ENCODE results near the gene ASPG.

Gene ASPG

GRCh38 chr14:104106471-104106991, 21.0 kb downstream of the ASPG start:
- TF ChIP-seq, protein P1, sequence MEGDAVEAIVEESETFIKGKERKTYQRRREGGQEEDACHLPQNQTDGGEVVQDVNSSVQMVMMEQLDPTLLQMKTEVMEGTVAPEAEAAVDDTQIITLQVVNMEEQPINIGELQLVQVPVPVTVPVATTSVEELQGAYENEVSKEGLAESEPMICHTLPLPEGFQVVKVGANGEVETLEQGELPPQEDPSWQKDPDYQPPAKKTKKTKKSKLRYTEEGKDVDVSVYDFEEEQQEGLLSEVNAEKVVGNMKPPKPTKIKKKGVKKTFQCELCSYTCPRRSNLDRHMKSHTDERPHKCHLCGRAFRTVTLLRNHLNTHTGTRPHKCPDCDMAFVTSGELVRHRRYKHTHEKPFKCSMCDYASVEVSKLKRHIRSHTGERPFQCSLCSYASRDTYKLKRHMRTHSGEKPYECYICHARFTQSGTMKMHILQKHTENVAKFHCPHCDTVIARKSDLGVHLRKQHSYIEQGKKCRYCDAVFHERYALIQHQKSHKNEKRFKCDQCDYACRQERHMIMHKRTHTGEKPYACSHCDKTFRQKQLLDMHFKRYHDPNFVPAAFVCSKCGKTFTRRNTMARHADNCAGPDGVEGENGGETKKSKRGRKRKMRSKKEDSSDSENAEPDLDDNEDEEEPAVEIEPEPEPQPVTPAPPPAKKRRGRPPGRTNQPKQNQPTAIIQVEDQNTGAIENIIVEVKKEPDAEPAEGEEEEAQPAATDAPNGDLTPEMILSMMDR (conservative IDR thresholded peaks at IDR 0.05; ENCODE audit: low read depth, low read length): no peak
- H3K4me3 ChIP-seq (ENCODE audit: low read length): no peak overlapping the region
- DNase-seq (ENCODE audit: low read depth): no peak

- no peak for DNase-seq (ENCODE audit: low read depth)
- no peak overlapping the region for H3K4me3 ChIP-seq (ENCODE audit: low read length)
- TF ChIP-seq, protein P1 (conservative IDR thresholded peaks at IDR 0.05; ENCODE audit: low read depth, low read length): no peak
Observed at GRCh38 chr14:104107101-104107581, 21.6 kb downstream of the ASPG start.

- TF ChIP-seq, protein P1 (conservative IDR thresholded peaks at IDR 0.05; ENCODE audit: low read depth, low read length): no peak
- no peak for DNase-seq (ENCODE audit: low read depth)
- H3K4me3 ChIP-seq (ENCODE audit: low read length): no peak overlapping the region
Observed at GRCh38 chr14:104107611-104108569, 22.4 kb downstream of the ASPG start.

- TF ChIP-seq, protein P1 (conservative IDR thresholded peaks at IDR 0.05; ENCODE audit: low read depth, low read length): no peak
- DNase-seq (ENCODE audit: low read depth): no peak
Observed at GRCh38 chr14:104108570-104109541, 23.4 kb downstream of the ASPG start.

GRCh38 chr14:104109731-104110361, 24.3 kb downstream of the ASPG start:
- no peak overlapping the region for H3K4me3 ChIP-seq (ENCODE audit: low read length)
- DNase-seq (ENCODE audit: low read depth): no peak
- TF ChIP-seq, protein P1 (conservative IDR thresholded peaks at IDR 0.05; ENCODE audit: low read depth, low read length): no peak

More at GRCh38 chr14:104108570-104109541, 23.4 kb downstream of the ASPG start:
- no peak overlapping the region for H3K4me3 ChIP-seq (ENCODE audit: low read length)

DNA sequence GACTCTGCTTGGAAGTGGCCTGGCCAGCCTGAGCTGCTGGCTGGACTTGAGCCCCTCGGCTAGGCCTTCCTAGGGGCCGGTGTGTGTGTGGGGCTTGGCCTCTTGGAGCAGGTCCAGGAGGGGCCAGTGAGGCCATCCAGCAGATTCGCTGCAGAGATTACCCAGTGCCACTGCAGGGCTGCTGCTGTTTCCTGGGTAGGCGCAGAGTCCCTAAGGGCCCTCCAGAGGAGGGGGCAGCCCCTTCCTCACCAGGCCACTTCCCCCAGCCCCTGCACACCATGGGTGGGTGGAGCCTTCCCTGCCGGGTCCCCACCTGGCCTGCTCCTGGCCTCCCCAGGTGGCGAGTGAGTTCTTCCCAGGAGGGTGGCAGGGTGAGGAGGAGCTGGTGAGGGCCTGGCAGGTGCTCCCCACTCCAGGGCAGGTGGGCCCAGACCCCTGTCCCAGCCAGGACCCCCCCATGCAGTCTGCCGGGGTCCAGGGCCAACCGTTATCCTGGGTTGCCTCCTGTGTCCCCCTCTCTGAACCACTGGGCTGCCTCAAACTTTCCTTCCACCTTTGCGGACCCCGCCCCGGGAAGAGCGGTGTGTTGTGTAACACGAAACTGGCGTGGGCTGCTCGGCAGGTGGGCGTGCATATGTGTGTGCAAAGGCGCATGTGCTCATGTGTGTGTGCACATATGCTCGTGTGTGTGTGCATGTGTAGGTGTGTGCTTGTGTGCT, 25.1 kb downstream of the ASPG start:
- TF ChIP-seq, protein P1 (conservative IDR thresholded peaks at IDR 0.05; ENCODE audit: low read depth, low read length): no peak
- no peak for DNase-seq (ENCODE audit: low read depth)
- no peak overlapping the region for H3K4me3 ChIP-seq (ENCODE audit: low read length)
